ENCODE results near the gene SYNDIG1L.
"Not testable (repeated sequence)": the region's sequence is repeated elsewhere in the genome, so short reads cannot be mapped to it uniquely, and the experiment has no call there.

The SYNDIG1L gene

GRCh38 chr14:74426202-74426582 is at the start of gene SYNDIG1L:
Gene SYNDIG1L, minus strand, starts transcription at chr14:74426210. Its CDS starts 16,466 bp downstream, at chr14:74409744.
- DNase-seq: no peak

- no peak for DNase-seq
Measured at GRCh38 chr14:74475678-74476077, 49.7 kb upstream of the SYNDIG1L start.

GRCh38 chr14:74474376-74474775 is 48.4 kb upstream of the SYNDIG1L start:
- DNase-seq: no peak

- no peak for DNase-seq
Measured at GRCh38 chr14:74472601-74473000, 46.6 kb upstream of the SYNDIG1L start.

GRCh38 chr14:74469548-74470518 is 43.8 kb upstream of the SYNDIG1L start:
- no peak for DNase-seq

- no peak for DNase-seq
Measured at GRCh38 chr14:74468513-74468912, 42.5 kb upstream of the SYNDIG1L start.

- no peak for DNase-seq
Measured at GRCh38 chr14:74465335-74465734, 39.3 kb upstream of the SYNDIG1L start.

GRCh38 chr14:74464785-74465184 is 38.8 kb upstream of the SYNDIG1L start:
- DNase-seq: no peak

GRCh38 chr14:74463697-74464096 is 37.7 kb upstream of the SYNDIG1L start:
- DNase-seq: no peak

GRCh38 chr14:74462993-74463392 is 37.0 kb upstream of the SYNDIG1L start:
- no peak for DNase-seq

- no peak for DNase-seq
Measured at GRCh38 chr14:74459976-74460375, 34.0 kb upstream of the SYNDIG1L start.

- DNase-seq: no peak
Measured at GRCh38 chr14:74459289-74459946, 33.4 kb upstream of the SYNDIG1L start.

GRCh38 chr14:74457565-74457895 is 31.5 kb upstream of the SYNDIG1L start:
- no peak for DNase-seq

- no peak for DNase-seq
Measured at GRCh38 chr14:74456684-74457564, 30.9 kb upstream of the SYNDIG1L start.

GRCh38 chr14:74454397-74454796 is 28.4 kb upstream of the SYNDIG1L start:
- not testable (repeated sequence) for DNase-seq

GRCh38 chr14:74444866-74445265 is 18.9 kb upstream of the SYNDIG1L start:
- no peak for DNase-seq

- DNase-seq: no peak
Measured at GRCh38 chr14:74442757-74443156, 16.7 kb upstream of the SYNDIG1L start.

- no peak for DNase-seq
Measured at GRCh38 chr14:74441113-74441512, 15.1 kb upstream of the SYNDIG1L start.

- DNase-seq: no peak
Measured at GRCh38 chr14:74438351-74438915, 12.4 kb upstream of the SYNDIG1L start.

GRCh38 chr14:74437496-74438053 is 11.6 kb upstream of the SYNDIG1L start:
- no peak for DNase-seq

- no peak for DNase-seq
Measured at GRCh38 chr14:74434294-74434693, 8.3 kb upstream of the SYNDIG1L start.

GRCh38 chr14:74429991-74430390 is 4.0 kb upstream of the SYNDIG1L start:
- no peak for DNase-seq
